ENCODE data around the gene NOX3.

Gene NOX3

GRCh38 chr6:155449450-155450239, 6.0 kb downstream of the NOX3 start:
- H3K36me3 Mint-ChIP-seq (ENCODE audit: low read depth), result no peaks in the 10 kb centered on the region
- peaks cover 19% of the 10 kb centered on the region for H3K4me1 Mint-ChIP-seq (ENCODE audit: low read depth)
- no peak overlapping the region for H3K27ac Mint-ChIP-seq
- H3K9me3 Mint-ChIP-seq, result no peaks in the 10 kb centered on the region
- H3K27me3 Mint-ChIP-seq, result peaks cover 20% of the 10 kb centered on the region
- no peak overlapping the region for H3K4me3 Mint-ChIP-seq

GRCh38 chr6:155448668-155449449, 6.8 kb downstream of the NOX3 start:
- Mint-ChIP-seq H3K27me3 (peaks cover 20% of the 10 kb centered on the region), H3K4me1 (ENCODE audit: low read depth) (peaks cover 27% of the 10 kb centered on the region), H3K36me3 (ENCODE audit: low read depth) (no peaks in the 10 kb centered on the region), H3K27ac (no peak overlapping the region), H3K4me3 (no peak overlapping the region), H3K9me3 (no peaks in the 10 kb centered on the region)

- Mint-ChIP-seq H3K4me1 (ENCODE audit: low read depth) (peaks cover 27% of the 10 kb centered on the region), H3K27ac (no peak overlapping the region), H3K36me3 (ENCODE audit: low read depth) (no peaks in the 10 kb centered on the region), H3K27me3 (peaks cover 20% of the 10 kb centered on the region), H3K4me3 (no peak overlapping the region), H3K9me3 (no peaks in the 10 kb centered on the region)
Measured at GRCh38 chr6:155447949-155448348, 7.7 kb downstream of the NOX3 start.

GRCh38 chr6:155444952-155445903, 10.4 kb downstream of the NOX3 start:
- Mint-ChIP-seq H3K9me3 (no peaks in the 10 kb centered on the region), H3K27me3 (peaks cover 22% of the 10 kb centered on the region), H3K4me3 (no peak overlapping the region), H3K36me3 (ENCODE audit: low read depth) (no peaks in the 10 kb centered on the region), H3K4me1 (ENCODE audit: low read depth) (peaks cover 21% of the 10 kb centered on the region), H3K27ac (peak overlapping the region; percentile 2)

- Mint-ChIP-seq H3K27ac (peak overlapping the region; percentile 75), H3K9me3 (no peaks in the 10 kb centered on the region), H3K27me3 (peaks cover 16% of the 10 kb centered on the region), H3K36me3 (ENCODE audit: low read depth) (no peaks in the 10 kb centered on the region), H3K4me1 (ENCODE audit: low read depth) (peaks cover 19% of the 10 kb centered on the region), H3K4me3 (no peak overlapping the region)
Measured at GRCh38 chr6:155444120-155444917, 11.3 kb downstream of the NOX3 start.

GRCh38 chr6:155443168-155443567, 12.5 kb downstream of the NOX3 start:
- peaks cover 9% of the 10 kb centered on the region for H3K27me3 Mint-ChIP-seq
- no peaks in the 10 kb centered on the region for H3K36me3 Mint-ChIP-seq (ENCODE audit: low read depth)
- H3K27ac Mint-ChIP-seq, result no peak overlapping the region
- H3K4me1 Mint-ChIP-seq (ENCODE audit: low read depth), result peaks cover 18% of the 10 kb centered on the region
- H3K4me3 Mint-ChIP-seq, result no peak overlapping the region
- H3K9me3 Mint-ChIP-seq, result no peaks in the 10 kb centered on the region

GRCh38 chr6:155442562-155442961, 13.1 kb downstream of the NOX3 start:
- no peak overlapping the region for H3K27ac Mint-ChIP-seq
- H3K36me3 Mint-ChIP-seq (ENCODE audit: low read depth), result no peaks in the 10 kb centered on the region
- H3K4me3 Mint-ChIP-seq, result no peak overlapping the region
- peaks cover 8% of the 10 kb centered on the region for H3K27me3 Mint-ChIP-seq
- no peaks in the 10 kb centered on the region for H3K9me3 Mint-ChIP-seq
- H3K4me1 Mint-ChIP-seq (ENCODE audit: low read depth), result peaks cover 18% of the 10 kb centered on the region

GRCh38 chr6:155441112-155441465, 14.6 kb downstream of the NOX3 start:
- no peaks in the 10 kb centered on the region for H3K36me3 Mint-ChIP-seq (ENCODE audit: low read depth)
- peaks cover 18% of the 10 kb centered on the region for H3K4me1 Mint-ChIP-seq (ENCODE audit: low read depth)
- no peaks in the 10 kb centered on the region for H3K9me3 Mint-ChIP-seq
- no peak overlapping the region for H3K4me3 Mint-ChIP-seq
- peaks cover 3% of the 10 kb centered on the region for H3K27me3 Mint-ChIP-seq
- no peak overlapping the region for H3K27ac Mint-ChIP-seq

- Mint-ChIP-seq H3K4me3 (no peak overlapping the region), H3K9me3 (no peaks in the 10 kb centered on the region), H3K4me1 (ENCODE audit: low read depth) (peaks cover 18% of the 10 kb centered on the region), H3K36me3 (ENCODE audit: low read depth) (no peaks in the 10 kb centered on the region), H3K27me3 (peaks cover 3% of the 10 kb centered on the region), H3K27ac (no peak overlapping the region)
Measured at GRCh38 chr6:155440398-155441111, 15.1 kb downstream of the NOX3 start.

- H3K4me3 Mint-ChIP-seq, result no peak overlapping the region
- no peak overlapping the region for H3K27ac Mint-ChIP-seq
- peaks cover 3% of the 10 kb centered on the region for H3K27me3 Mint-ChIP-seq
- no peaks in the 10 kb centered on the region for H3K9me3 Mint-ChIP-seq
- H3K4me1 Mint-ChIP-seq (ENCODE audit: low read depth), result peaks cover 6% of the 10 kb centered on the region
- H3K36me3 Mint-ChIP-seq (ENCODE audit: low read depth), result no peaks in the 10 kb centered on the region
Measured at GRCh38 chr6:155439376-155439775, 16.3 kb downstream of the NOX3 start.

GRCh38 chr6:155436981-155437749, 18.5 kb downstream of the NOX3 start:
- Mint-ChIP-seq H3K9me3 (peaks cover 3% of the 10 kb centered on the region), H3K27me3 (no peaks in the 10 kb centered on the region), H3K27ac (no peak overlapping the region), H3K36me3 (ENCODE audit: low read depth) (no peaks in the 10 kb centered on the region), H3K4me3 (no peak overlapping the region), H3K4me1 (ENCODE audit: low read depth) (no peaks in the 10 kb centered on the region)

GRCh38 chr6:155434829-155435423, 20.7 kb downstream of the NOX3 start:
- no peak overlapping the region for H3K27ac Mint-ChIP-seq
- H3K9me3 Mint-ChIP-seq, result peaks cover 3% of the 10 kb centered on the region
- H3K27me3 Mint-ChIP-seq, result no peaks in the 10 kb centered on the region
- no peak overlapping the region for H3K4me3 Mint-ChIP-seq
- H3K4me1 Mint-ChIP-seq (ENCODE audit: low read depth), result no peaks in the 10 kb centered on the region
- no peaks in the 10 kb centered on the region for H3K36me3 Mint-ChIP-seq (ENCODE audit: low read depth)

GRCh38 chr6:155434096-155434495, 21.5 kb downstream of the NOX3 start:
- H3K4me1 Mint-ChIP-seq (ENCODE audit: low read depth), result peaks cover 6% of the 10 kb centered on the region
- no peak overlapping the region for H3K4me3 Mint-ChIP-seq
- H3K27me3 Mint-ChIP-seq, result no peaks in the 10 kb centered on the region
- H3K9me3 Mint-ChIP-seq, result peaks cover 3% of the 10 kb centered on the region
- H3K36me3 Mint-ChIP-seq (ENCODE audit: low read depth), result no peaks in the 10 kb centered on the region
- no peak overlapping the region for H3K27ac Mint-ChIP-seq

Measured in stimulated activated naive CD8-positive, alpha-beta T cell treated with anti-CD3 and anti-CD28 coated beads, Interleukin-15, Interleukin-2, amounts not matched to agents 100 ng/mL and 50 ng/mL, for 24 hours (primary cell).